GM12872 (cell line): ENCODE measurements around the gene CROCC2.

Experiments
- CTCF ChIP-seq: IDR thresholded peaks from 3 replicates; pipeline ENCODE4 v1.5.1; 2011; ENCODE audit warnings: low read depth, mild to moderate bottlenecking, low read length, moderate library complexity; ENCODE audit not compliant: insufficient read depth

CROCC2 gene

GRCh38 chr2:241015439-241015838 lies 109.3 kb downstream of the CROCC2 start:
- no peak for TF ChIP-seq CTCF

GRCh38 chr2:241017228-241017940 lies 111.2 kb downstream of the CROCC2 start:
- no peak for TF ChIP-seq CTCF

GRCh38 chr2:241018051-241018891 lies 112.1 kb downstream of the CROCC2 start:
- TF ChIP-seq CTCF = no peak

- no peak for TF ChIP-seq CTCF
Measured at GRCh38 chr2:241019441-241020139, 113.5 kb downstream of the CROCC2 start.

GRCh38 chr2:241020201-241020600 lies 114.1 kb downstream of the CROCC2 start:
- TF ChIP-seq CTCF = no peak

- TF ChIP-seq CTCF = no peak
Measured at GRCh38 chr2:241020629-241021190, 114.6 kb downstream of the CROCC2 start.

- TF ChIP-seq CTCF = no peak
Measured at GRCh38 chr2:241025639-241026038, 119.5 kb downstream of the CROCC2 start.
